ENCODE data around the gene SLC44A3.
A peak's percentile ranks its signal among the peaks of the same experiment; 100 is the strongest.

The SLC44A3 gene

GRCh38 chr1:94819945-94820746, at the start of gene SLC44A3:
TSS of gene SLC44A3 (plus strand) at chr1:94820357. CDS start at chr1:94820452, 95 bp downstream.
- peak within 1 kb of the TSS; percentile 91 for H3K4me3 ChIP-seq (ENCODE audit: low read depth, low read length)
- peaks cover 8% of the 10 kb centered on the region for H3K4me1 ChIP-seq (ENCODE audit: control insufficient read depth, insufficient read depth, low read length, unreplicated experiment)
- no peaks in the 10 kb centered on the region for H3K79me2 ChIP-seq (ENCODE audit: control insufficient read depth, insufficient read depth, low read length, unreplicated experiment)
- H3K27ac ChIP-seq (ENCODE audit: low read depth, low read length), result no peak within 1 kb of the TSS
- H3K27me3 ChIP-seq (ENCODE audit: insufficient read depth, low read length), result no peaks in the 10 kb centered on the region
- no peaks in the 10 kb centered on the region for H3K36me3 ChIP-seq (ENCODE audit: insufficient read depth, low read length)
- peak within 1 kb of the TSS; percentile 96 for H2AFZ ChIP-seq (ENCODE audit: low read length, unreplicated experiment)

- no peaks in the 10 kb centered on the region for H3K27me3 ChIP-seq (ENCODE audit: insufficient read depth, low read length)
- no peaks in the 10 kb centered on the region for H3K36me3 ChIP-seq (ENCODE audit: insufficient read depth, low read length)
- no peak overlapping the region; the same call in 1 of the 2 replicates for H3K27ac ChIP-seq (ENCODE audit: low read depth, low read length)
- H2AFZ ChIP-seq (ENCODE audit: low read length, unreplicated experiment), result no peak overlapping the region
- H3K79me2 ChIP-seq (ENCODE audit: control insufficient read depth, insufficient read depth, low read length, unreplicated experiment), result no peaks in the 10 kb centered on the region
- peaks cover 19% of the 10 kb centered on the region for H3K4me1 ChIP-seq (ENCODE audit: control insufficient read depth, insufficient read depth, low read length, unreplicated experiment)
- no peak overlapping the region for H3K4me3 ChIP-seq (ENCODE audit: low read depth, low read length)
Measured at GRCh38 chr1:94772230-94772641, 47.9 kb upstream of the SLC44A3 start.

GRCh38 chr1:94772845-94773244, 47.3 kb upstream of the SLC44A3 start:
- Histone ChIP-seq H2AFZ (ENCODE audit: low read length, unreplicated experiment) (no peak overlapping the region), H3K27me3 (ENCODE audit: insufficient read depth, low read length) (no peaks in the 10 kb centered on the region), H3K27ac (ENCODE audit: low read depth, low read length) (peak overlapping the region; percentile 85), H3K36me3 (ENCODE audit: insufficient read depth, low read length) (no peaks in the 10 kb centered on the region), H3K4me3 (ENCODE audit: low read depth, low read length) (no peak overlapping the region), H3K79me2 (ENCODE audit: control insufficient read depth, insufficient read depth, low read length, unreplicated experiment) (no peaks in the 10 kb centered on the region), H3K4me1 (ENCODE audit: control insufficient read depth, insufficient read depth, low read length, unreplicated experiment) (peaks cover 19% of the 10 kb centered on the region)

- H3K27ac ChIP-seq (ENCODE audit: low read depth, low read length), result peak overlapping the region; percentile 85
Measured at GRCh38 chr1:94773296-94773809, 46.8 kb upstream of the SLC44A3 start.

GRCh38 chr1:94773931-94774422, 46.2 kb upstream of the SLC44A3 start:
- Histone ChIP-seq H3K27me3 (ENCODE audit: insufficient read depth, low read length) (no peaks in the 10 kb centered on the region), H3K4me3 (ENCODE audit: low read depth, low read length) (peak overlapping the region; percentile 9; the same call in 1 of the 2 replicates), H3K27ac (ENCODE audit: low read depth, low read length) (peak overlapping the region; percentile 85), H3K4me1 (ENCODE audit: control insufficient read depth, insufficient read depth, low read length, unreplicated experiment) (peaks cover 24% of the 10 kb centered on the region), H3K36me3 (ENCODE audit: insufficient read depth, low read length) (no peaks in the 10 kb centered on the region), H2AFZ (ENCODE audit: low read length, unreplicated experiment) (peak overlapping the region; percentile 0), H3K79me2 (ENCODE audit: control insufficient read depth, insufficient read depth, low read length, unreplicated experiment) (no peaks in the 10 kb centered on the region)

More at GRCh38 chr1:94773296-94773809, 46.8 kb upstream of the SLC44A3 start:
- Histone ChIP-seq H3K4me1 (ENCODE audit: control insufficient read depth, insufficient read depth, low read length, unreplicated experiment) (peaks cover 19% of the 10 kb centered on the region), H2AFZ (ENCODE audit: low read length, unreplicated experiment) (peak overlapping the region; percentile 0), H3K79me2 (ENCODE audit: control insufficient read depth, insufficient read depth, low read length, unreplicated experiment) (no peaks in the 10 kb centered on the region), H3K4me3 (ENCODE audit: low read depth, low read length) (peak overlapping the region; percentile 9; the same call in 1 of the 2 replicates), H3K36me3 (ENCODE audit: insufficient read depth, low read length) (no peaks in the 10 kb centered on the region), H3K27me3 (ENCODE audit: insufficient read depth, low read length) (no peaks in the 10 kb centered on the region)

GRCh38 chr1:94776474-94776873, 43.7 kb upstream of the SLC44A3 start:
- Histone ChIP-seq H2AFZ (ENCODE audit: low read length, unreplicated experiment) (no peak overlapping the region), H3K36me3 (ENCODE audit: insufficient read depth, low read length) (no peaks in the 10 kb centered on the region), H3K4me3 (ENCODE audit: low read depth, low read length) (no peak overlapping the region), H3K27ac (ENCODE audit: low read depth, low read length) (no peak overlapping the region), H3K4me1 (ENCODE audit: control insufficient read depth, insufficient read depth, low read length, unreplicated experiment) (peaks cover 26% of the 10 kb centered on the region), H3K27me3 (ENCODE audit: insufficient read depth, low read length) (no peaks in the 10 kb centered on the region), H3K79me2 (ENCODE audit: control insufficient read depth, insufficient read depth, low read length, unreplicated experiment) (no peaks in the 10 kb centered on the region)

- H2AFZ ChIP-seq (ENCODE audit: low read length, unreplicated experiment), result no peak overlapping the region
- H3K27ac ChIP-seq (ENCODE audit: low read depth, low read length), result no peak overlapping the region
- H3K27me3 ChIP-seq (ENCODE audit: insufficient read depth, low read length), result no peaks in the 10 kb centered on the region
- no peak overlapping the region for H3K4me3 ChIP-seq (ENCODE audit: low read depth, low read length)
- no peaks in the 10 kb centered on the region for H3K79me2 ChIP-seq (ENCODE audit: control insufficient read depth, insufficient read depth, low read length, unreplicated experiment)
- H3K4me1 ChIP-seq (ENCODE audit: control insufficient read depth, insufficient read depth, low read length, unreplicated experiment), result peaks cover 26% of the 10 kb centered on the region
- H3K36me3 ChIP-seq (ENCODE audit: insufficient read depth, low read length), result no peaks in the 10 kb centered on the region
Measured at GRCh38 chr1:94777281-94777680, 42.9 kb upstream of the SLC44A3 start.

- Histone ChIP-seq H3K27ac (ENCODE audit: low read depth, low read length) (no peak overlapping the region), H3K27me3 (ENCODE audit: insufficient read depth, low read length) (no peaks in the 10 kb centered on the region), H2AFZ (ENCODE audit: low read length, unreplicated experiment) (no peak overlapping the region), H3K36me3 (ENCODE audit: insufficient read depth, low read length) (no peaks in the 10 kb centered on the region), H3K4me3 (ENCODE audit: low read depth, low read length) (no peak overlapping the region), H3K79me2 (ENCODE audit: control insufficient read depth, insufficient read depth, low read length, unreplicated experiment) (no peaks in the 10 kb centered on the region), H3K4me1 (ENCODE audit: control insufficient read depth, insufficient read depth, low read length, unreplicated experiment) (peaks cover 27% of the 10 kb centered on the region)
Measured at GRCh38 chr1:94778808-94779207, 41.3 kb upstream of the SLC44A3 start.

- peak overlapping the region; percentile 96 for H3K27ac ChIP-seq (ENCODE audit: low read depth, low read length)
- H3K36me3 ChIP-seq (ENCODE audit: insufficient read depth, low read length), result no peaks in the 10 kb centered on the region
- no peaks in the 10 kb centered on the region for H3K79me2 ChIP-seq (ENCODE audit: control insufficient read depth, insufficient read depth, low read length, unreplicated experiment)
- H3K27me3 ChIP-seq (ENCODE audit: insufficient read depth, low read length), result no peaks in the 10 kb centered on the region
- peak overlapping the region; percentile 49 for H3K4me3 ChIP-seq (ENCODE audit: low read depth, low read length)
- peaks cover 29% of the 10 kb centered on the region for H3K4me1 ChIP-seq (ENCODE audit: control insufficient read depth, insufficient read depth, low read length, unreplicated experiment)
- H2AFZ ChIP-seq (ENCODE audit: low read length, unreplicated experiment), result peak overlapping the region; percentile 33
Measured at GRCh38 chr1:94783342-94784189, 36.6 kb upstream of the SLC44A3 start.

GRCh38 chr1:94784190-94784515, 36.0 kb upstream of the SLC44A3 start:
- Histone ChIP-seq H2AFZ (ENCODE audit: low read length, unreplicated experiment) (peak overlapping the region; percentile 64), H3K27ac (ENCODE audit: low read depth, low read length) (peak overlapping the region; percentile 96)

More at GRCh38 chr1:94784190-94784515, 36.0 kb upstream of the SLC44A3 start:
- Histone ChIP-seq H3K4me3 (ENCODE audit: low read depth, low read length) (peak overlapping the region; percentile 49), H3K36me3 (ENCODE audit: insufficient read depth, low read length) (no peaks in the 10 kb centered on the region), H3K4me1 (ENCODE audit: control insufficient read depth, insufficient read depth, low read length, unreplicated experiment) (peaks cover 23% of the 10 kb centered on the region), H3K79me2 (ENCODE audit: control insufficient read depth, insufficient read depth, low read length, unreplicated experiment) (no peaks in the 10 kb centered on the region), H3K27me3 (ENCODE audit: insufficient read depth, low read length) (no peaks in the 10 kb centered on the region)
